Skeletal muscle tissue (tissue), 4 donors: Measurements from ENCODE around the gene FOXN1. TPM values are rescaled to one million over a fixed set of nuclear protein-coding genes. Genes with fewer than 3 reads are reported as not detected.
A peak's percentile ranks its signal among the peaks of the same experiment; 100 is the strongest.
"Not testable (repeated sequence)": the region's sequence is repeated elsewhere in the genome, so short reads cannot be mapped to it uniquely, and the experiment has no call there.

Experiments
- H3K27ac ChIP-seq: one replicate; pipeline ENCODE4 v1.7.0; 2013; ENCODE audit warnings: mild to moderate bottlenecking, low read depth, low read length, inconsistent platforms
- H3K27me3 ChIP-seq, 3 donors: one replicate each; pipeline ENCODE4 v1.7.0; 2013; ENCODE audit warnings: low read length in 3 of 3; ENCODE audit not compliant: control insufficient read depth in 3 of 3, insufficient read depth in 3 of 3
- H3K36me3 ChIP-seq, 3 donors: one replicate each; pipeline ENCODE4 v1.7.0; 2013; ENCODE audit warnings: low read length in 3 of 3; ENCODE audit not compliant: control insufficient read depth in 3 of 3, insufficient read depth in 3 of 3
- H3K4me1 ChIP-seq, 3 donors: one replicate each; pipeline ENCODE4 v1.7.0; 2013; ENCODE audit warnings: low read length in 3 of 3, mild to moderate bottlenecking in 3 of 3; ENCODE audit not compliant: control insufficient read depth in 3 of 3, insufficient read depth in 3 of 3
- H3K4me3 ChIP-seq, 3 donors: one replicate each; pipeline ENCODE4 v1.7.0; 2013; ENCODE audit warnings: low read length in 3 of 3
- H3K9ac ChIP-seq, 3 donors: one replicate each; pipeline ENCODE4 v1.7.0; 2013; ENCODE audit warnings: low read length in 3 of 3, mild to moderate bottlenecking in 3 of 3, moderate library complexity in 2 of 3, low read depth in 1 of 3
- H3K9me3 ChIP-seq, 3 donors: one replicate each; pipeline ENCODE4 v1.7.0; 2013; ENCODE audit warnings: low read length in 3 of 3; ENCODE audit not compliant: control insufficient read depth in 3 of 3
- total RNA-seq: library from RNA; depleted of rRNA; stranded (reverse); fragments of >200 nt; gene quantifications from one replicate; pipeline ENCODE4 v1.2.3, GENCODE V29; 2014
- donor health status: Osteomylitis.

FOXN1 gene
- total RNA-seq, 1 donor from 2014 or later = not detected

DNA sequence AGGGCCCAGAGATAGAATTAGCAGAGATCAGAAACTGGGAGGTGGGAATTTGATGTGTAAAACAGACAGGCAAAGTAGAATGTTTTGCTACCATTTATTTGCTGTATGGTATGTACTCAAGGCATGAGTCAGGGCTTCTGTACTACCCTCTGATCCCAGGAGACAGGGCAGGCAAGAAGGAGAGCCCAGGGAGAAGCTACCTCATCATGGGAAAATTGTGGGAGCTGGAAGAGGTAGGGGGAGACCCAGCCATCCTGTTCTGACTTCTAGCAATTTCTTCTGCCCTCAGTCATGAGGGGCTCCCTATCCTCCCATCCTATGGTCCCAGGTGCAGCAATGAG, 66.9 kb downstream of the FOXN1 start:
- no peaks in the 10 kb centered on the region for H3K36me3 ChIP-seq
- no peaks in the 10 kb centered on the region for H3K27me3 ChIP-seq
- no peak overlapping the region for H3K27ac ChIP-seq
- H3K4me1 ChIP-seq = peaks cover 26 to 28% (median 26%) of the 10 kb centered on the region in 3 donors
- no peak overlapping the region for H3K4me3 ChIP-seq
- H3K9ac ChIP-seq = no peak overlapping the region
- no peaks in the 10 kb centered on the region for H3K9me3 ChIP-seq

DNA sequence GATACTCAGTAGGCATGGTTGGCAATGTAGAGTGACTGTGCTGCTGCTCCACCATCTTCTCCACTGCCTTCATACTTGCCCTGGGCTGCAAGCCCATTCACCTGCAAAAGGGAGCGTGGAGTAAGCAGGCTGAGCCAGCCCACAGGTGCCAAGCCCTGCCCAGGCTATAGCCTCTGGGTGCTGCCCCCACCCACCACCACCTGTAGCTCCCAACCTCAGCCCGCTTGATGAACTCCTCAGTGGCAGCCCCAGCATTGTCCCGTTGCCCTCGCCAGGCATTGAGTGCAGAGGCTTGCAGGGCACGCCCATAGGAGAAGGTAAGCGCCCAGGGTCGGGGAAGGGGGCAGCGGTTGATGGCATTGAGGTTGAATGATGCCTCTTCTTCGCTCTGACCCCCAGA, 67.4 kb downstream of the FOXN1 start:
- no peaks in the 10 kb centered on the region for H3K9me3 ChIP-seq
- H3K9ac ChIP-seq = no peak overlapping the region
- H3K27me3 ChIP-seq = no peaks in the 10 kb centered on the region
- no peaks in the 10 kb centered on the region for H3K36me3 ChIP-seq
- no peak overlapping the region for H3K27ac ChIP-seq
- H3K4me1 ChIP-seq = peaks cover 26 to 28% (median 26%) of the 10 kb centered on the region in 3 donors
- H3K4me3 ChIP-seq = no peak overlapping the region

DNA sequence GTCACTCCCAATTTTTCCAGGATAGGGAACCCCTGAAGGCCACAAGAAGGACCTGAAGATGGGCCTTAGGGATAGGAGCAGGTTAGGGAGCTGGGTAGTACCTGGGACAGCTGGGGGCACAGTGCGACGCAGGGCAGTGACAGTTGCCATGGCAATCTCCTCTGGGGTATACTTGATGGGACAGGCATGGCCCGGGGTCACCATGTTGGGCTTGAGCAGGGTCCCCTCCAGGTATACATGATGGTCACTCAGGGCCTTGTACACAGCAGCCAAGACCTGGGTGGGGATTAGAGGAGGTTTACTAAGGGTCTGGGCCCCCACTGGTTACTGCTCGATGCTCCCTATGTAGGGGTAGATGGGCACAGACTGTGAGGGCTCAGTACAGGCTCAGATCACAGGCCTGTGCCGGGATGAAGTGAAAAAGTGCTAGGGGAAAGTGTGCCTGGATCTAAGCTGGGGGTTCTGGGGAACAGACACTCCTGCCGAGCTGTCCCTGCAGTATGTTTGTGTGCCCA, 67.9 kb downstream of the FOXN1 start:
- Histone ChIP-seq H3K36me3 (no peaks in the 10 kb centered on the region), H3K9me3 (no peaks in the 10 kb centered on the region), H3K9ac (no peak overlapping the region), H3K4me3 (no peak overlapping the region), H3K27ac (no peak overlapping the region), H3K4me1 (peaks cover 26 to 28% (median 26%) of the 10 kb centered on the region in 3 donors), H3K27me3 (no peaks in the 10 kb centered on the region)

DNA sequence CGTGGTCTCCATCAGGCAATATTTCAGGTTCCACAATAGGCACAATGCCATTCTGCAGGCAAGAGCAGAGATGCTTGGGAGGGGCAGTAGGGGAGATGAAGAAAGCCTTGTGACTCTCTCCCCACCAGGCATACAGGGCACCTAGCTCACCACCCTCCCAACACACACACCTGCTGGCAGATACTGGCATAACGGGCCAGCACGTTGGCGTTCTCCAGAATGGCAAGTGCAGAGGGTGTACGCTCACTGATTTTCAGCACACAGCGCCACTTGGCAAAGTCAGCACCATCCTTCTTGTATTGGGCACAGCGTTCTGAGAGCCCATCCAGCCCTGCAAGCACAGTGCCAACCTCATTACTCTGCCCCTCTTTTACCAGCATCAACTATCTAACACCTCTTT, 68.4 kb downstream of the FOXN1 start:
- H3K9ac ChIP-seq = no peak overlapping the region
- no peaks in the 10 kb centered on the region for H3K36me3 ChIP-seq
- no peak overlapping the region for H3K27ac ChIP-seq
- no peaks in the 10 kb centered on the region for H3K9me3 ChIP-seq
- H3K27me3 ChIP-seq = no peaks in the 10 kb centered on the region
- H3K4me3 ChIP-seq = no peak overlapping the region
- peaks cover 26 to 28% (median 26%) of the 10 kb centered on the region in 3 donors for H3K4me1 ChIP-seq

- no peak overlapping the region for H3K9ac ChIP-seq
- H3K9me3 ChIP-seq = no peaks in the 10 kb centered on the region
- H3K36me3 ChIP-seq = no peaks in the 10 kb centered on the region
- no peaks in the 10 kb centered on the region for H3K27me3 ChIP-seq
- H3K4me3 ChIP-seq = no peak overlapping the region
- H3K27ac ChIP-seq = no peak overlapping the region
- H3K4me1 ChIP-seq = peaks cover 23 to 26% (median 25%) of the 10 kb centered on the region in 3 donors
Measured at GRCh38 chr17:28575126-28575795, 69.1 kb downstream of the FOXN1 start.

DNA sequence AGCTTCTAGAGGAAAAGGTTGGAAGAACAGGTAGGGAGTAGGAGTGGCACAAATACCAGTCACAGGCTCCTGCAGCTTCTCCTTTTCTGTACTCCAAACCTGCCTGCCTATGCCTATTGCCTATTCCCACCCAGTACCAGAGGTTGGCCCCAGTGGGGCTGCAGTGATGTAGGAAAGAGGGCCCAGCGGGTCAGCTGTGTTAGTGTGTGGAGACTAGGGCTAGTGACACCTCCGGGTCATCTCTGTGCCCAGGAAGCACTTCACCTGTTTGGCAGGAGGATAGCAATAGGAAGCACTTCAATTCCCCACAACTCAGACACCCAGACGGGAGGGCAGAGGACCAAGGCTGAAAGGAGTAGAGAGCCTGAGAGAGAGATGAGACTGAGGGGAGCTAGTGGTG, 69.9 kb downstream of the FOXN1 start:
- not testable (repeated sequence) for H3K4me3 ChIP-seq, H3K9ac ChIP-seq, H3K27ac ChIP-seq, H3K27me3 ChIP-seq, H3K36me3 ChIP-seq, H3K9me3 ChIP-seq
- H3K4me1 ChIP-seq = peaks cover 18 to 21% (median 20%) of the 10 kb centered on the region in 3 donors

GRCh38 chr17:28576758-28577465, 70.8 kb downstream of the FOXN1 start, which contains the start of gene ALDOC:
ALDOC (minus strand) TSS chr17:28576895; CDS start chr17:28575532, 1,363 bp downstream.
- Histone ChIP-seq H3K4me1 (peaks cover 16 to 21% (median 17%) of the 10 kb centered on the region in 3 donors), H3K4me3 (peak within 1 kb of the TSS; percentile 54 to 68 (median 54)), H3K36me3 (no peaks in the 10 kb centered on the region), H3K9me3 (no peaks in the 10 kb centered on the region), H3K9ac (peak within 1 kb of the TSS in 1 of 3 donors; percentile 50), H3K27ac (no peak within 1 kb of the TSS), H3K27me3 (no peaks in the 10 kb centered on the region)

DNA sequence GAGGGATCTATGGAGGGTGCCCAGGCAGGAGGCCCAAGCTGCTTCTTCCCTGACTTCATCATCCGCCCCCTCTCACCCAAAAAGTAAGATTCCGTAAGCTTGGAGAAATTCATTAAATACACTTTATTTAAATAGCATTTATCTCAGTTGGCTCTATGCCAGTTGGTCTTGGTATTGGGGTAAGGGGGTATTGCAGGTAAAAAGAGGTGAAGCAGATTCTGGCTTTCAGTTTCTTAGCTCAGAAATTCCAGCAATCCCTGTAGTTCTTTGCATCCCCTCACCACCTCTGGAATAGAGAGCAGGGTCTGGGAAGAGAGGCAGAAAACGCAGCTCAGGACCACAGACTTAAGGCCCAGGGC, 71.3 kb downstream of the FOXN1 start:
- no peak overlapping the region for H3K4me3 ChIP-seq
- no peak overlapping the region for H3K27ac ChIP-seq
- no peaks in the 10 kb centered on the region for H3K27me3 ChIP-seq
- peaks cover 11 to 16% (median 12%) of the 10 kb centered on the region in 3 donors for H3K4me1 ChIP-seq
- H3K9me3 ChIP-seq = no peaks in the 10 kb centered on the region
- no peak overlapping the region for H3K9ac ChIP-seq
- no peaks in the 10 kb centered on the region for H3K36me3 ChIP-seq

GRCh38 chr17:28578246-28579195, 72.4 kb downstream of the FOXN1 start:
- Histone ChIP-seq H3K9me3 (no peaks in the 10 kb centered on the region), H3K27ac (no peak overlapping the region), H3K36me3 (peaks cover 0 to 3% (median 0%) of the 10 kb centered on the region in 3 donors), H3K4me1 (peaks cover 10 to 11% (median 11%) of the 10 kb centered on the region in 3 donors), H3K4me3 (no peak overlapping the region), H3K27me3 (no peaks in the 10 kb centered on the region), H3K9ac (no peak overlapping the region)
